COR-L47 (cell line): ENCODE results near the gene WNT3A.

Source experiments
- DNase-seq: peaks from one replicate; lab custom pipeline; 2025; lab: John Stamatoyannopoulos, UW

The WNT3A gene

DNA sequence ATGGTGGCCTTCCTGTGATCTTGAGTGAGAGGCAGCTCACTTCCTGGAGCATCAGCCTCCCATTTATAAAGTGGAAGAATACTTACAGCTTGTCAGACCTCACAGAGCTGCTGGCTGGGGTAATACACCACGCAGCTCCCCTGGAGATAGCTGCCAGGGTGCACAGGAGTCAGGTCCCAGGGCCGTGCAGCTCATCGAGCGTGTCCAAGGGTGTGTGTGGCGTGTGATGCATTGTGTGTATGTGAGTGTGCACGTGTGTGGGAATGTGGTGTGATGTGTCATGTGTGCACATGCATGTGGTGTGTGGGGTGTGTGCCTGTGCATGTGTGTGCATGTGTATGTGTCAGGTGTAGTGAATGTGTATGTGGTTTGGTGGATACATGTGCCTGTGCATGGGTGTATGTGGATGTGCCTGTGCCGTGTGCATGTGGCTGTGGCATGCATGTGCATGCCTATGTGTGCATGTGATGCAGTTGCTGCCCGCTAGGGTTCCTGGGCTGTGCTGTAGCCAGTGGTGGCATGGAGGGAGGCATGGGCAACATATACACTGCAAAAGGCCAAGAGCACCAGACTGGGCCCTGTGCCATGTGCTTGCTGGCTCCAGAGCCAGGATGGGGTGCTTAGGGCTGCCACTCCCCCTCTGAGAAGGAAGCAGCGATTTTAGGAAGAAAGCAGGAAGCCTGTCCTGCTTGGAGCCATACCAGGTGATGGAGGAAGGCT, 24.6 kb downstream of the WNT3A start:
- DNase-seq: no peak

DNA sequence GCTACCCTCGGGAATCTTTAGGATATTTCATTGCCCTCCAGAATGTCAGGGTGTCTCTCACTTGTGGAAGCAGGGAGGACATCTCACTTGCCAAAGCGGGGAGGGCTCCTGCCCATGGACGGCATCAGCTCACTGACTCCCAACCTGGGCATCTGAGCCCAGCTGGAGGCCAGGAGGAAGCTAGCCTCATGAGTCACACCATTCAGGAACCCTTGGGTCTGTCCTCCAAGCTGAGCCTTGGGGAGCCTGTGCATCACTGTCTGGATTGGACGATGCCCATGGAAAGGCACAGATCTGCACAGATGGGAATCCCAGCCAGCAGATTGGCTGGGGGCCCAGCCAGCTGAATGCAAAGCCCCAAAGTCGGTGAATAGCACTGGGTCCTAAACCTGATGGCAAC, 25.2 kb downstream of the WNT3A start:
- DNase-seq: no peak

DNA sequence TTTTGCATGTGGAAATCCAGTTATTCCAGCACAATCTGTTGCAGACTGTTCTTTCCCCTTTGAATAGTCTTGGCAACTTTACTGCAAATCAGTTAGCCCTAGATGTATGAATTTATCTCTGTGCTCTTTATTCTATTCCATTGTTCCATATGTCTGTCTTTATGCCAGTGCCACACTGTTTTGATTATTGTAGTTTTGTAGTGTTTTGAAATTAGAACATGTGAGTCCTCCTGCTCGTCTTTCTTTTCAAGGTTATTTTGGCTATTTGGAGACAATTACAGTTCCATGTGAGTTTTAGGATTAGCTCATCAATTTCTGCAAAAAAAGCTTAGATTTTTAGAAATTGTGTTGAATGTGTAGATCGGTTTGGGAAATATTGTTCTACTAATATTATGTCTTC, 26.6 kb downstream of the WNT3A start:
- DNase-seq: no peak

DNA sequence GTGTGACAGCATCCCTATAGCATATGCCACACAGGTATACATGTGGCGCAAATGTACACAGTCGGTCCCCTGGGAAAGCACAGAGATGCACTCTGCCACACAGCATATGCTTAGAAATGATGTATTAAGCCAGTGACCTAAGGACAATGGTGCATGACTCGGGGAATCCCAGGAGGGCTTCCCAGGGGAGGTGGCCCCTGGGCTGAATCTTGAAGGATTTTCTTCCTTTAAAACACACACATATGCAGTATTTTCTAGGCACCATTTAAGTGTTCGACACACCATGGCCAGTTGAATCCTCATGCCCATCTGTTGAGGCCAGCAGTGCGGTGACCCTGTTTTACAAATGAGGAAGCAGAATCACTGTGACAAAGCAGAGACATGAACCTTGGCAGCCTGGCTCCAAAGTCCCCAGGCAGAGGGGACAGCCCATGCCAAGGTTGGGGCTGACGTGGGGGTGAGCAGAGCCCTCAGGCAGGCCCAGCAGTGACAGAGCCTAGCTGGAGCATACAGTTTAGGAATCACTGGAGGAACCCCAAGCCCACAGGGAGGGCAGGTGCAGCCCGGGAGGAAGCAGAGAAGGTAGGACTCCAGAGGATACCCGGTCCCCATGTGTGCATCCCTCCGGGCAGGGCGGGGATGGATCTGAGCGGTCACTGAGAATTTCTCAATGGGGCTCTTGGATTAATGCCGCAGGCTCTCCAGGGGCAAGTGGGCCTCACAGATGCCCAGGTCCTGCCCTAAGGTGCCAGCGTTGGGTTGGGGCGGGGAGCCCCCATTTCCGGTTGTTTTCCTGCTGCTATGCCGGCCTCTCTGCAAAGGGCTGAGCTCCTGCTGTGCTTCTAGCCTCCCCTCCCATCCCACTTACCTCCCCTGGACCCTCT, 28.4 kb downstream of the WNT3A start:
- DNase-seq: no peak

DNA sequence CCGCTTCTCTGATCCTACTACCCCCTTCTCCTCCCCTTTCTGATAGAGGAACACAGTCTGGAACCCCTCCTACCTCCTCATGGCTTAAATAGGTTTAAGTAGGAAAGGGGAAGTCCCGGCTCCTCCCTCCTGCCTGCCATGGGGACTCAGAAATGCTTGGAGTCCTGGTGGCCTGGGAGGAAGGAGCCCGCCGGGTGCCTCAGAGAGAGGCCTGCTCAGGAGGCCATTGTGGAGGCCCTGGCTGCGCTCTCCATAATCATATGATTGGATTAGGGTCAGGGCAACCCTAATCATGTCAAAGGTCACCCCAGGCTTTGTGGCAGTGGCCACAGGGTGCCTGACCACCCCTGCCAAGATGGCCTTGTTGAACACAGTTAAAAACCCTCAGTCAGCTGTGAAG, 29.0 kb downstream of the WNT3A start:
- no peak for DNase-seq

DNA sequence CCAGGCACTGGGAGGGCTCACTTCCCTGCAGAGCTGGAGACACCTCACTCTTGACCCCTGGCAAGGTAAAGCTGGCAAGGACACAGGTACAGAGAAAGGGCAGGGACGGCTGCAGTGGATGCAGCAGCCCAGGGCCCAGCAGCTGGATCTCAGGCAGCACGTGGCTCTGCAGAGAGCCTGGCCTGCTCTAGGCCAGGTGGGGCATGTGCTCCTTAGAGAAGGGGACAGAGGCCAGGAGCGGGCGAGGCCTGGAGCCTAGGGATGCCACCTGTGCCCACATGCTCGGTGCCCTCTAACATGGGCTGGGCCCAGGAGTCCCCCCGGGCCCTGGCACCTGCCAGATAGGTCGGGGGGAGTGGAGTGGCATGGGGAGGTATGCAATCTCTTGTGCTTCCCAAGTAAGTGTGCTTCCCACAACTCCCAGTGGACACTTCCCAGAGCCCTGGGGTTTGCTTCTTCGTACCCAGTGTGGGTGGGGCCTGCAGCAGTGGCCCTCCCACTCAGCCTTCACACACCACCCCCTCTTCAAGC, 30.0 kb downstream of the WNT3A start:
- DNase-seq: no peak

DNA sequence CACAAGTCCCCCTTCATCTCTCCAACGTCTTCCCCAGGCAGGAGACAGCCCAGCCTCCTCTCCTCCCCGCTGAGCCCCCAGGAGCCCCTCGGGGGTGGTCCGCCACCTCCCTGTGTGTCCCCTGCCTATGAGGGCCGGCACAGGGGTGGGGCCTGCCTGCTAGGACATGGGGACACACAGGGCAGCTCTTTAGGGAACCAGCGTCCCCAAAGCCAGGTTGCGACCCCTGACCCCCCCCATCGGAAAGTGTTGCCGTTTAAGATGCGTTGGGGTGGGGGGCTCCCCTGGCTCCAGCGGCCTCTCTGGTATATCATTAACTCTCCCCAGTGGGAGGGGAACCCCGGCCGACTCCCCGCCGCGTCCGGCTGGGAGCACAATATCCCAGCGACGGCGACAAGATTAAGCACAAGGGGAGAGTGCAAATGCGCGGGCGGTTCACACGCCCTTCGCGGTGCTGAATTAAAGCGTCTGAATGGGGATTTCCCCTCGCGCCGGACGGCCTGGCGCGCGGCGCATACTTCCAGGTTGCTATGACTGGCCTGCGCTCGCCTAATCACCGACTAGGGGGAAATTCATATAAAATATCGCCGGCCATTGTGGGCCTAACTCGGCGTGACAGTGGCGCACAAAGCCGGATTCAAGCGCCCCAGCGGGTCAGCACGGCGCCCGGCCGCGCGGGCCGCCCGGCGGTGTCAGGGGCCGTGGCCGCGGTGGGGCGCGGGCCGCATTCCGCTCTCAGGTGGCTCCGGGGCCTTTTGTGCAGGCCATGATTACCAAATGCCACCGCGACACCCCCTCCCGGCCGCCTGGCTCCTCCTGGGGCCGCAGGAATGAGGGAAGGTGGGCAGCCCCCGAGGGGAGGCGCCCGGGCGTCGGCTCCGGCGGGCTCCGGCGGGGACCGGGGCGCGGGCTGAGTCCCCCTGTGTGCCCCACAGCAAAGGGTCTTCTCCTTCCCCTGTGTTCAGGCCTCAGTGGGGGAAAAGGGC, 30.9 kb downstream of the WNT3A start:
- no peak for DNase-seq

DNA sequence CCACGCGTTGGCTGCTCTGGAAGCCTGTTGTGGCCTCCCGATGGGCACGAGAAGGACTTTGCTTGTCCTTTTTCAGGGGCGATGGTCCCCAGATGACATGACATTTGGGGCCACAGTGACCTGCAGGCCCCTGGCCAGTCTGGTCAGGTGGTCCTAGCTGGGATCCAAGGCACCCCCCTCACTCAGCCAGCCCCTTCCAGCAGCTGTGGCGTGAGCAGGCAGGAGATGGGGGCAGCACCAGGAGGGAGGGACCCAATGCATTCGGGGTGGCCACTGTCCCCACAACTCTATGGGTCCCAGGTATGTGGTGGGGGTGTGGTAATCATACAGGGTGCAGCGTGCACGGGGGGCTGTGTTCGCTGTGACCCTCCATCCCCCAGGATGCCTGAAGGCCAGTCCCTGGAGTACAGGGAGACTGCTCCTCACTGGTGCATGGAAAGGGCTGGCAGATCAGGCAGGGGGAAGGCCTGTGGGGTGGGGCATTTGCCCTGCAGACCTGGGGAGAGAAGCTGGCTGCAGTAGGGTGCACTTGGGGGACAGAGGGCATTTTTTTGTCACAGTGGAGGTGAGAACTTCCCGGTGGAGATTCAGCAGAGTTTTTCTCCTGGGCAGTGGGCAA, 31.7 kb downstream of the WNT3A start:
- no peak for DNase-seq

DNA sequence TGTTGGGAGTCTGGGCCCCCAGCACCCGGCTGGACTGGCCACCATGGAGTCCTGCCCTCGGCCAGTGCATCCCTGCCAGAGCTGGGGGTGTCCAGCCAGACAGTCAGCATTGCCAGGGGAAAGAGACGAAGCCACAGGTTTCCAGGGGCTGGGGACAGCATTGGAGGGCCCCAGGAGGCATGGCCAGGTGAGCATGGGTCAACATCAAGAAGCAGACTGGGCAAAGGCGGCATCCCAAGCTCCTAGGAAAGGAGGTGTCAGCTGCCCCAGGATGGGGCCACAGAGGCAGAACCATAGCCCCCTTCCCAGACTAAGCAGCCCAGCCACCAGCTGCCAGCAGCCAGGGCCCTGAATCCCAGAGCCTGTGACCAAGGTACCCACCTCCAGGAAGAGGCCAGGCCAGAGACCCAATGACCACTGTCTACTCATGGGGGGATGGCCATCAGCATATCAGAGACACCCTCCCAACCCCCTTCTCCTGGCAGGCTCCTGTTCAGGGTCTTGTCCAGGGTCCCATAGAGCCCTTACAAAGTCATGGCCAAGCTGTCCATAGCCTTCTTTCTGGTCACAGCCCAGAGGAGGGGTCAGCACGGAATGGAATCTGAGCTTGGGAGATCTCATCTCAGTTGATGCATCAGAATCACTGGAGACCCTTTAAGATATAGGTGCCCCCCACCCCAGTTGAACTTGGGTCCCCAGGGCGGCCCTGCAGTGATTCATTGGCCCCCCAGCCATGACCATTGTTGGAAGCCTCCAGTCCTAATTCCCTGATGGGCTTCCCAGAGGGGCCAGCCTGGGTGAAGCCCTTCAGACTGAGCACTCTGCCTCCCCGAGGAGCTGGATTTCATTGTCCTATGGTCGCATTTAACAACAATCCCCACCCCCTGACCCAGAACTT, 32.5 kb downstream of the WNT3A start:
- DNase-seq: no peak

DNA sequence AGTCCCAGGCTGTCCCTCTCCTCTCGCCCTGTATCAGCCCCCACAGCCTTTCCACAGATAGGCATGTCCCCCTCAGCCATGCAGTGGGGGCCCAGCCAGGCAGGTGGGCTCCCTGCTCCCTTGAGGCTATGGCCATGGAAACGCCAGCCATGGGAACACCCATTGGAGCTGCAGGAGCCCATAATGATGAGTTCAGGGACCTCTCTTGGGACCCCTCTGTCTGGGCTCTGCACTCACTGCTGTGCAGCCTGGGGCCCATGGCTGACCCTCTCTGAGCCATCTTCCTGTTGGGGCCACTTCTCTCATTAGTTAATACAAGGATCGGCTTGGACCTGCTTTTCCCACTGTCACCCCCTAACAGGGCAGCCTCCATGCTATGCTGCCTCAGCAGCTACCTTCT, 33.2 kb downstream of the WNT3A start:
- no peak for DNase-seq

DNA sequence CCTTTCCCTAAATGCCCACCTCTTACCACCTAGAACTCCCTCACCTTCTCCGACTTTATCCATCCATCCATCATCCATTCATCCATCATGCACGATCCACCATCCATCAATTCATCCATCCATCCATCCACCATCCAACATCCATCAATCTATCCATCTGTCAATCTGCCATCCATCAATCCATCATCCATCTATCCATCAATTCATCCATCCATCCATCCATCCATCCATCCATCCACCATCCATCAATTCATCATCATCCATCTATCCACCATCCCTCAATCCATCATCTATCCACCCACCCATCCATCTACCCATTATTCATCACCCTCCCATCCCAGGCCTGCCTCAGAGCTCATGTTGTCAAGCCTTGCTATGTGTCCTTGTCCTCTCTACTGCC, 34.5 kb downstream of the WNT3A start:
- DNase-seq: no peak

DNA sequence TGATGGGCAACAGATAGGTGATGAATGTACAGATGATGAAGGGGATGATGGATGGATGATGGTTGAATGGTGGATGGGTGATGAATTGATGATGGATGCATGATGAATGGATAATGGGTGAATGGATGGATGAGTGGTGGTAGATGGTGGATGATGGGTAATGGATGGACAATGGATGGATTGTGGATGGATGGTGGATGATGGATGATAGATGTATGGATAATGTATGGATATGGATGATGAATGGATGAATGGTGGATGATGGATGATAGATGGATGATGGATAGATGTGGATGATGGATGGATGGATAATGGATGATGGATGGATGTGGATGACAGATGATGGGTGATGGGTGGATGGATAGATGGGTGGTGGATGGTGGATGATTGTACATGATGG, 35.7 kb downstream of the WNT3A start:
- DNase-seq: no peak

DNA sequence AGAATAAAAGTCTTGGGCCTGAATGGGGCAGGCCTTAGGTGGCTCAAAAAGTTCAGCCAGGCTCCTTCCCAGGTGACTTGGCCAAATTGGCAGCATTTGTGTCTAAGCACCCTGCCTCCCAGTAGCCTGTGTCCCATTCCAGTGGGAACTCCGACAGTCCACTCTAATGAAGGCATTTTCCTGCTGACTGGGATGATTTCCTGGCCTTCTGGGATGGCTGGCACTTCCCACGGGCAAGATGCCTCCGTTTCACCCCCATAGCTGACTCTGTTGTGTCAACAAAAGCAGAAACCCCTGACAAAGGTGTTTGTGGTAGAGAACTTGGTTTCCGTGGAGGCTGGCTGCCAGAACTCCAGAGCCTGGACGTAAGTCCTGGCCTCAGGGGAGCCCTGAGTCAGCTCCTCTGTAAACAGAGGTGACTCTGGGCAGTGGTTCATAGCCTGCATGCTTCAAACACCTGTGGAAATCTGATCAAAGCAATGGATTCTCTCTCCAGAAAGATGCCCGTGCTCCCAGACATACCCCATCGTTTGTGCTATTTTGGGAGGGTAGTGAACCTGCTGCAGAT, 36.6 kb downstream of the WNT3A start:
- DNase-seq: no peak

DNA sequence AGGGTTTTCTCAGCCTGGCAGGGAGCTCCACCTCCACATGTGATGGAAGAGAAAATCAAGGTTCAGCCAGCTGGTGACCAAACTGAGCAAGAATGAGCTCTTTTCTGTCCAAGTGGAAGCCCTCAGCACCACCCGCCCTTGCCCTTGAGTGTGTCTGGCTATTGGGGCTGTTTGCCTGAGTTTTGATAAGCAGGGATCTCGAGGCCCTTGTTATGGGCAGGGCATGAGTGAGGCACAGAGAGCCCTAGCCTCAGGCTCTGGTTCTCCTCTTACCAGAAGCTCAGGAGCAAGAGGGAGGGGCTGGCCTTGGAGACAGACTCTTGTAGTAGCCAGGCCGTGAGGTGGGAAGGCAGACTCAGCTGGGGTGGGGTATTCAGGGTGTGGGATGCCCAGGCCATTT, 38.2 kb downstream of the WNT3A start:
- DNase-seq: no peak

DNA sequence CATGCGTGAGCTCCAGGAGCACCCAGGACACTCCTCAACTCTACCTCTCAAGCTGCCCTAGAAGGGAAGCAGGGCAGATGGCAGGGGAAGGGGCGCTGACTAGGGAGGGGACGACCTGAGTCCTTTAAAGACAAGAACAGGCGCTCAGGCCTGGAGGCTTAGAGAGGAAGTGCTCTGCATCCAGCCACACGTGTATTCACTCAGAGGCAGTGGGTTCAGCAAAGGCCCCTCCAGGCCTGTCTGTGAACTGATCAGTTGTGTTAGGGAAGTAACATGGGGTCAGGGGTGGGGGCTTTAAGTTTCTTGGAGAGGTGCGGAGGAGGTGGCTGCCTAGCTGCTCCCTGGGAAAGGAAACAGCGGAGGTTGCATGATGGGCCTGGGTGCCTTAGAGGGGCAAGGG, 38.6 kb downstream of the WNT3A start:
- DNase-seq: no peak

DNA sequence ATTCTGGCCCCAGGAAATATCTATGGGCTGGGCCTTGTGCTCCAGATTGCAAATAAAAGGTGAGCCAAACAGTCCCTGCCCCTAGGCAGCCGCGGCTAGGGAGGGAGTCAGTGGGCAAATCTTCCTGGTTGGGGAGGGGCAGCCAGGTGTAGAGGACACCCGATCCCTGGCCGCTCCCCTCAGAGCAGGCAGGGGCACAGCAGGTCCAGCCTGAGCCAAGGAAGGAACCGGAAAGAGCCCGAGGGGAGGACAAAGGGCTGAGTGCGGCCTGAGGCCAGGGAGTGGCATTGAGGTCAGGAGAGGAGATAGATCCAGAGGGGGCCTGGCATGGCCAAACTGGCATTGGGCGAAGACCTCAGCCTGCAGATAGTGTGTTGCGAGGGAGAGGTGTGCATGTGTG, 39.1 kb downstream of the WNT3A start:
- DNase-seq: no peak

DNA sequence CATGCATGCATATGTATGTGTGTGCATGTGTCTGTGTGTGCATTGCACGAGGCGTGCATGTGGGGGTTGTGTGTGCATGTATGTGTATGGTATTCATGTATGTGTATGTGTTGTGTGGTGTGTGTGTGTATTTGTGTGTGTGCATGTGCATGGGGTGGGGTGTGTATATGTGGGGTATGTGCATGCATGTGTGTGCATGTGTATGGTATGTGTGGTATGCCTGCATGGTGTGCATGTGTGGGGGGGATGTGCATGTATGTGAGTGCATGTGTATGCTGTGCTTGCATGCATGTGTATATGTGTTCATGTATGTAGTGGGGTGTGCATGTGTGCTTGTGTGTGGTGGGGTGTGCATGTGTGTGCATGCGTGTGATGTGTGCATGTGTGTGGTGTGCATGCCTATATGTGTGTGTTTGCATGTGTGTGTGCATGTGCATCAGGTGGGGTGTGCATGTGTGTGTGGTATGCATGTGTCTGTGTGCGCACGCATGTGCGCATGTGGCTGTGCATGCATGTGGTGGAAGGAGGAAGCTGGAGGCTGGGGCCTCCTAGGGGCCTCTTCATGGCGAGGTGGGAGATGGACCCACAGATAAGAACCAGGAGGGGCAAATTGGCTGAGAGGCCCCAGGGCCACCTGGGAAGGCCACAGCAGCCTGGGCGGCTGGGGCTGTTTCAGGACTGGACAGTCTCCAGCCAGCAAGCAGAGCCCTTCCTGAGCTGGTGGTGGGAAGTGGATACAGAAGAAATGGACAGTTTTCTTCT, 39.8 kb downstream of the WNT3A start:
- no peak for DNase-seq

DNA sequence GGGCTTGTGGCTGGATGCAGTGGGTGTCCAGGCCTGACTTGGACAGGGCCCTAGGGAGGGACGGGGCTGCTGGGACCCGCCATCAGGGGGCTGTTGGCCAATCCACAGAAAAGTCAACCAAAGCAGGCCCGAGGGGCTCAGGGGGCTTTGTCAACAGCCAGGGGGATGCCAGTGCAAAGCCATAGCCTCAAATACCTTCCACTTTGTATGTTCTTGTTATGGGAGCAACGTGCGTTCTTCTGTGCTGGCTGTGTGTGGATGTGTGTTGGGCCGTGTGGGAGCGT, 40.3 kb downstream of the WNT3A start:
- no peak for DNase-seq

DNA sequence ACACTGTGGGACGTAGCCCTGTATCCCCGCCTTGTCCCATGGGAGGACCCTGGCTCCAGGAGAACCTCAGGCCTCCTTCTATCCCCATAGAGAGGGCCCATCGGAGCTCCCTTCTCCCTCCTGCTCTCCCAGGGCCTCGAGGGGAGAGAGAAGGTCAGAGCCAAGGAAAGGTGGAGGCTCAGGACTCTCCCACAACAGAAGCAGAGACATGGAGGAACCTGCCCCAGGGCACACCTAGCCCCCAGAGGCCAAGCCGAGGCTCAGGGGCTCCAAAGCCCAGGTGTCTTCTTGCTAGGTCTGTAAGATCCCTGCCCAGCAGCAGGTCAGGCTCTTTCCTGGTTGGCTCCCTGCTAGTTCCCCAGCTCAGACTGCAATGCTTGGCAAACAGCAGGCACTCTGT, 41.3 kb downstream of the WNT3A start:
- no peak for DNase-seq
